NCI-H128 (cell line): ENCODE results near the gene TMEM223.
"Not testable (repeated sequence)": the region's sequence is repeated elsewhere in the genome, so short reads cannot be mapped to it uniquely, and the experiment has no call there.

ENCODE experiments used
- DNase-seq: peaks from one replicate; lab custom pipeline; 2025; ENCODE audit not compliant: unreplicated experiment; lab: John Stamatoyannopoulos, UW

TMEM223 gene

GRCh38 chr11:62755086-62755615 lies 36.7 kb downstream of the TMEM223 start:
- no peak for DNase-seq

- DNase-seq: peak; percentile 95
Observed at GRCh38 chr11:62753736-62754603, 37.8 kb downstream of the TMEM223 start, which contains the start of gene ZBTB3. Gene ZBTB3, minus strand, starts transcription at chr11:62754160. Its CDS starts 496 bp downstream, at chr11:62753664.

GRCh38 chr11:62752994-62753735 lies 38.6 kb downstream of the TMEM223 start:
- no peak for DNase-seq

GRCh38 chr11:62752177-62752785 lies 39.5 kb downstream of the TMEM223 start:
- DNase-seq: no peak

- not testable (repeated sequence) for DNase-seq
Observed at GRCh38 chr11:62749931-62750330, 41.9 kb downstream of the TMEM223 start.

- DNase-seq: no peak
Observed at GRCh38 chr11:62747475-62748160, 44.2 kb downstream of the TMEM223 start.
